Brain microvascular endothelial cell (primary cell): ENCODE results near the gene CFAP53.
A peak's percentile ranks its signal among the peaks of the same experiment; 100 is the strongest.

Experiments
- DNase-seq: peaks from one replicate; pipeline ENCODE4 v3.0.0-alpha.2; 2020
- H3K27ac ChIP-seq: fragments of 250-450 bp; sonication (Bioruptor Pico); 2 replicates; pipeline ENCODE4 v1.5.1; 2020; ENCODE audit warnings: mild to moderate bottlenecking, moderate library complexity
- H3K27me3 ChIP-seq: fragments of 250-450 bp; sonication (Bioruptor Pico); replicated peaks from 2 replicates; pipeline ENCODE4 v1.5.1; 2020; ENCODE audit warnings: mild to moderate bottlenecking
- H3K36me3 ChIP-seq: fragments of 250-450 bp; sonication (Bioruptor Pico); replicated peaks from 2 replicates; pipeline ENCODE4 v1.5.1; 2020; ENCODE audit warnings: mild to moderate bottlenecking
- H3K4me3 ChIP-seq: 2 replicates; pipeline ENCODE4 v1.5.1; 2011; ENCODE audit warnings: low read depth, mild to moderate bottlenecking, control low read depth, low read length, moderate library complexity
- CTCF ChIP-seq: IDR thresholded peaks from 2 replicates; pipeline ENCODE4 v1.5.1; 2011; ENCODE audit warnings: low read depth, mild to moderate bottlenecking, moderate library complexity, low read length, control low read depth, inconsistent platforms; ENCODE audit errors: missing control alignments
- in situ Hi-C: cut with HindIII; loops from 2 replicates; pipeline ENCODE4 v1.10.0; 2017; ENCODE audit warnings: low sequenced_read_pairs, low pct_ligation_motif_present

The CFAP53 gene

DNA sequence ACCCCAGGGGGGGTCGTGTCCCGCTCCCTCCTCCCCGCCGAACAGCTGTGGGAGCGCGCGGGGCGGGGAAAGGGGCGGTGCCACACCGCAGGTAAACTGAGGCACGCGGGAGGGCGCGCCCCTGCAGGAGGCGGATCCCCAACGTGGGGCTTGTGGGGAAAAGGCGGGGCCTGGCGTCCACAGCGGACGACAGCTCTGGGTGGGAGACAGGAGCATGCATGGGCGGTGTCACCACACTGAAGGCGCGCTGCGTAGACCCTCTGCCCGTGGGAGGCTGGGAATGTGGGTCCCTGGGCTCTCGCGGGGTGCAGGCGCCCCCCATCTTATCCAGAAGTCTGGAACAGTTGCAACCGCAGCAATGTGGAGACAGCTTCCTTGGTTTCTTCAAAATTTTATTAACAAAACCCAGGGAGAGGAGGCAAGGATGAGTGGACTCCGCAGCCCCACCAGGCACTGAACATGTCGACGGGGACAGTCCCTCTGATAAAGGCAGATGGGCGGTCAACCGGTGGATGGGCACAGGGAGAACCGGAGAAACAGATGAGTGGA, 15.8 kb upstream of the CFAP53 start:
- no peak for TF ChIP-seq CTCF
- Histone ChIP-seq H3K4me3 (peak overlapping the region; percentile 98), H3K27ac (peak overlapping the region; percentile 73), H3K36me3 (peaks cover 12% of the 10 kb centered on the region), H3K27me3 (no peaks in the 10 kb centered on the region)
- in situ Hi-C loops = no loop called here
- no peak for DNase-seq

- in situ Hi-C loops = no loop called here
- peak within 1 kb of the TSS; percentile 73 for H3K27ac ChIP-seq
- peaks cover 18% of the 10 kb centered on the region for H3K36me3 ChIP-seq
- no peaks in the 10 kb centered on the region for H3K27me3 ChIP-seq
- peak; percentile 98 for DNase-seq
- H3K4me3 ChIP-seq = peak within 1 kb of the TSS; percentile 98
- TF ChIP-seq CTCF = peak; percentile 34
These were observed 15.1 kb upstream of the CFAP53 start, which contains the start of gene MBD1 for GRCh38 chr18:50281295-50281971. MBD1 (minus strand) TSS chr18:50281523; CDS start chr18:50279992, 1,531 bp downstream.

DNA sequence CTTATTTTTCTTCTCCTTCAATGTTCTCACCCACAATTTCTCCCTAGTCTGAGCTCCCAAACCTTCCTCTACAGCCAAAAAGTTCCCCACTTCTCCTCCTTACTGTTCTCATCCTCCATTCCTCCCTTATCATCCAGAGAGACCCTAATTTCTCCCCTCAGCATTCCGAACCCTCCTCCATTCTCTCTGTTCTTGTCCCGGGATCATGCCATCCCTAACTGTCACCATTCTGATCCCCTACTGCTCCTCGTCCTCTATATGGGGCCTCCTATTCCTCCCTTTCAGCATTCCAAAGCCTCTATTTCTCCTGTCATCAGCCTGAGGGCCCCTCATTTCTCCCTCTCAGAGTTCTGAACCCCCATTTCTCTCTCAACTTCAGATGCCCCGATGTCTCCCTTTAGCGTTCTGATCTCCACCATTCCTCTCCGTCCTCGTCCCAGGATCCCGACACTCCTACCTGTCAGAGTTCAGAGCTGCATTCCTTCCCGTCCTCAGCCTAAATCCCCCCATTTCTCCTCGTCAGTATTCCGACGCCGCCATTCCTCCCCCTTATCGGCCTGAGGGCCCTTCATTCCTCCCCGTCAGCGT, 14.5 kb upstream of the CFAP53 start:
- Histone ChIP-seq H3K36me3 (peaks cover 25% of the 10 kb centered on the region), H3K27ac (peak overlapping the region; percentile 73), H3K27me3 (no peaks in the 10 kb centered on the region), H3K4me3 (peak overlapping the region; percentile 98)
- no peak for DNase-seq
- TF ChIP-seq CTCF = no peak
- in situ Hi-C loops = no loop called here

- Histone ChIP-seq H3K27ac (no peak overlapping the region), H3K4me3 (peak overlapping the region; percentile 98), H3K27me3 (no peaks in the 10 kb centered on the region), H3K36me3 (peaks cover 35% of the 10 kb centered on the region)
- in situ Hi-C loops = no loop called here
- no peak for DNase-seq
- TF ChIP-seq CTCF = no peak
These were observed 13.5 kb upstream of the CFAP53 start for GRCh38 chr18:50279752-50280151.

DNA sequence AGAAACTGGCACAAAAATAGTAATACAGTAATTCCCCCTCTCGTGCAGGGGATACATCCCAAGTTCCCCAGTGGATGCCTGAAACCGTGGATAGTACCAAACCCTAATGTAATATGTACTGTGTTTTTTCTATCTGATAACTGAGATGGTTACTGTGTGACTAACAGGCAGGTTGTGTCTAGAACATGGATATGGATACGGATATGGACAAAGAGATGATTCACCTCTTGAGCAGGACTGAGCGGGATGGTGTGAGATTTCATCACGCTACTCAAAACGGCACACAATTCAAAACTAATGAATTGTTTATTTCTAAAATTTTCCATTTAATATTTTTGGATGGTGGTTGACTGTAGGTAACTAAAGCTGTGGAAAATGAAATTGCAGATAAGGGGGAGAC, 11.6 kb upstream of the CFAP53 start:
- in situ Hi-C loops = no loop called here
- no peak for TF ChIP-seq CTCF
- H3K27ac ChIP-seq = peak overlapping the region; percentile 76
- H3K36me3 ChIP-seq = peaks cover 49% of the 10 kb centered on the region
- DNase-seq = peak; percentile 78
- no peak overlapping the region for H3K4me3 ChIP-seq
- no peaks in the 10 kb centered on the region for H3K27me3 ChIP-seq
